GM13977 (cell line): ENCODE data around the gene FAM171A1.
"Not testable (repeated sequence)": the region's sequence is repeated elsewhere in the genome, so short reads cannot be mapped to it uniquely, and the experiment has no call there.

Source experiments
- DNase-seq: peaks from one replicate; pipeline ENCODE4 v3.0.0; 2012; ENCODE audit warnings: low spot score
- in situ Hi-C: fragments of 300-500 bp; cut with MboI; formaldehyde crosslinking; loops from one replicate; pipeline ENCODE4 v1.12.0; 2022; ENCODE audit warnings: low sequenced_read_pairs, low pct_unique_long_range_greater_than_20kb, mixed read lengths, inconsistent platforms; ENCODE audit not compliant: unreplicated experiment
- TF ChIP-seq, protein P1 (sequence below): IDR thresholded peaks from 2 replicates; pipeline ENCODE4 v1.5.1; 2012; ENCODE audit warnings: mild to moderate bottlenecking, control low read depth; ENCODE audit not compliant: insufficient read depth; ENCODE audit errors: extremely low read depth, missing control alignments

The FAM171A1 gene

DNA sequence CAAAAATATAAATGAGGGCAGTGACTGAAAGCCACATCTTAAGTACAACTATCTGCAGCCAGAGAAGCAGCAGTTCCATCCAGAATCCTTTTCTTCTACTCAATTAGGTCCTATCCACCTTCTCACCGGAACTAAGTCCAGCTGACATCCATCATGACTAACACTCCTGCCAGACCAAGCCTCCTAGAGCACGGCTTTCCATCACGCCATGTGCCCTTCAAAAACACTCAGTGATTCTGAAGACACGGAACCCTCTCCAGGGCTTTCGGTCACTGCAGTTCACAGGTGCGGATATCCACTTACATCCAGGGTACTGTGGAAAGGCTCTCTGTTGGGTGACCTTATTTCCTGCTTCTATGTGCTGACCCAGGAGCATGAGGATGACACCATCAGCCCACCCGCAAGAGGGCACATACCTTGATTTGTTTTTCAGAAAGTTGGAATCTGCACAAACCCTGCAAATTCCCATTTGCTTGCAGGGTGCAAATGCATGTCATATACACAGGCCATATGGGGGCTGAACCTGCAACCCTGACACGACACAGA lies 64.3 kb downstream of the FAM171A1 start:
- in situ Hi-C loops, result no loop called here
- no peak for DNase-seq
- TF ChIP-seq, protein P1, sequence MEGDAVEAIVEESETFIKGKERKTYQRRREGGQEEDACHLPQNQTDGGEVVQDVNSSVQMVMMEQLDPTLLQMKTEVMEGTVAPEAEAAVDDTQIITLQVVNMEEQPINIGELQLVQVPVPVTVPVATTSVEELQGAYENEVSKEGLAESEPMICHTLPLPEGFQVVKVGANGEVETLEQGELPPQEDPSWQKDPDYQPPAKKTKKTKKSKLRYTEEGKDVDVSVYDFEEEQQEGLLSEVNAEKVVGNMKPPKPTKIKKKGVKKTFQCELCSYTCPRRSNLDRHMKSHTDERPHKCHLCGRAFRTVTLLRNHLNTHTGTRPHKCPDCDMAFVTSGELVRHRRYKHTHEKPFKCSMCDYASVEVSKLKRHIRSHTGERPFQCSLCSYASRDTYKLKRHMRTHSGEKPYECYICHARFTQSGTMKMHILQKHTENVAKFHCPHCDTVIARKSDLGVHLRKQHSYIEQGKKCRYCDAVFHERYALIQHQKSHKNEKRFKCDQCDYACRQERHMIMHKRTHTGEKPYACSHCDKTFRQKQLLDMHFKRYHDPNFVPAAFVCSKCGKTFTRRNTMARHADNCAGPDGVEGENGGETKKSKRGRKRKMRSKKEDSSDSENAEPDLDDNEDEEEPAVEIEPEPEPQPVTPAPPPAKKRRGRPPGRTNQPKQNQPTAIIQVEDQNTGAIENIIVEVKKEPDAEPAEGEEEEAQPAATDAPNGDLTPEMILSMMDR, result no peak

DNA sequence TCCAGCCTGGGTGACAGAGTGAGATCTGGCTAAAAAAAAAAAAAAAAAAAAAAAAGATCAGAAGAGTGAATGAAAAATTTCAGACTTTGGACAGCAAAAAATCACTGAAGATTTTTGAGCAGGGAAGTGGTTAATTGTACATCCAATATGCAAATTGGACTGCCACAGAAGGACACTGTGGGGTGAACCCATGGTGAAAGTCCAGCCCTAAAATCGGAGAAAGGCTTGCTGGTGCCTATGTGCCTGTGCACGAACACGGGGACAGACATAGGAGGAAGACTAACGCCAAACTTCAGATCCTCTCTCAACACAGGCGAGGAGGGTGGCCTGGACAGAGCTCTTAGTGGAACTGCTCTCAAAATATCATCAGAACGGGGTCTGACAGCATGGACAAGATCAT lies 65.5 kb downstream of the FAM171A1 start:
- in situ Hi-C loops, result no loop called here
- no peak for DNase-seq
- TF ChIP-seq, protein P1, result no peak

DNA sequence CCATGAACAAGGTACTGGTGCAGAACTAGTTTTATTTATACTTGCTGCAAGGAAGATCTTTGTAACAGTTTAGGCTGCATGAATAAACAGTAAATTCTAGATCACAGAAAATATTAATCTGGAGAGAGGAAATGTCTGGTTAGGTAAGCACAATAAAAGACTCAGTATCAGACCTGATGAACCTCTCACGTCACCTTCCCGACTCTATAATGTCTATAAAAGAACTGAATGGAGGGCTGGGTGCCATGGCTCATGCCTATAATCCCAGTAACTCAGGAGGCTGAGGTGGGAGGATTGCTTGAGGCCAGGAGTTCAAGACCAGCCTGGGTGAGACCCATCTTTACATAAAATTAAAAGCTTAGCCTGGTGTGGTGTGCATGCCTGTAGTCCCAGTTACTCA lies 65.9 kb downstream of the FAM171A1 start:
- in situ Hi-C loops, result no loop called here
- TF ChIP-seq, protein P1, result no peak
- no peak for DNase-seq

DNA sequence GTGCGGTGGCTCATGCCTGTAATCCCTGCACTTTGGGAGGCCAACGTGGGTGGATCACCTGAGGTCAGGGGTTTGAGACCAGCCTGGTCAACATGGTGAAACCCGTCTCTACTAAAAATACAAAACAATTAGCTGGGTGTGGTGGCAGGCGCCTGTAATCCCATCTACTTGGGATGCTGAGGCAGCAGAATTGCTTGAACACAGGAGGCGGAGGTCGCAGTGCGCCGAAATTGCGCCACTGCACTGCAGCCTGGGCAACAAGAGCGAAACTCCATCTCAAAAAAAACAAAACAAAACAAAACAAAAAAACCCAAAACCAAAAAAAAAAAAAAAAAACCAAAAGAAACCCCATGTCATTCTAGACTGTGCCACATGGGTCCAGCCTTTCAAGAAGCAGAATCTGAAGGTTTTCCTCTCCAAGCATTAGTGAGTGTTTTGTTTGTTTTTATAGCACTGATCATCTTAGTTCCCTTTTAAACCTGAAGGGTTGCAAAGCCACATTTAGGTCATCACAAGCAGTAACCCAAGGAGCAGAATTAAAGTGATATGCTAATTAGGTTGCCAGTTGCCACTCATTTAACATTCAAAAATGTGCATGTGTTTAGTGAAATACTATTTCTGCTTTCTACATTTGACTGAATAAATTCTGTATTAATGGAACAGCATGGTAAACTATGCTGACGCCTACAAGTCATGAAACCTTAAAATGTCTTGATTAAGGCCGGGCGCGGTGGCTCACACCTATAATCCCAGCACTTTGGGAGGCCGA lies 68.7 kb downstream of the FAM171A1 start:
- in situ Hi-C loops, DNase-seq: not testable (repeated sequence)

DNA sequence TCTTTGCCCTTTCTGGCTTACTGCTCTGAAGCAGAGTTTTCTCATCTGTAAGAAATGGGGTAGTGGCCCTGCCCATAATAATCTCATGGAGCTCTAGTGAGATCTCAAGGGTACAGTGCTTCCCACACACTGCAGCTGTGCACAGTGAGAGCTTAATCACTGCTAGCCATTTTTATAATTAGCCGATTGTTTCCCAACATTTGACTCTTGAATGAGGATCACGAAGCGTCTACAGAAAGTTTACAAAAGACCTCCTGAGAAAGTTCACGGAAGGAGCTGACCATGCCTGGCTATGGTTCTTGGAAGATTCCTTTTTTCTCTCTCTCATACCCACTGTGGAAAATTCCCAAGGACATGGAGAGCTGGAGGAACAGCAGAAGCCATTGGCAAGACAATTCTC lies 70.4 kb downstream of the FAM171A1 start:
- no peak for DNase-seq
- in situ Hi-C loops, result no loop called here
- TF ChIP-seq, protein P1, result no peak

DNA sequence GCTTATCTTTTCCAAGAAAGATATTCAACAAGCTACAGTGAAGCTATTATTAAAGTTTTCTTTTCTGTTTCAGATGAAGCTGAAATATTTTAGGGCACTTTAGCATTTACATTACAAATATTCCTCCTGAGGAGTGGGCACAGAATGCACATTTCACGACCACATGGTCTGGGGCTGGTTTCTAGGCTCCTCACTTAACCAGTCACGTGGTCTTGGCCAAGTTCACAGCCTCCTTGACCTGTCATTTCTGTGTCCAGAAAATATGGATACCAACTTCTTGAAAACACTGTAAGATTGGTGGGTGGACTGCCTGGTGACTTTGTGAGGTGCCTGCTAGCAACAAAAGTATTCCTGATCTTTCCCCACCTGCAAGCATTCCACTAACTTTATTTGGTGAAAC lies 70.9 kb downstream of the FAM171A1 start:
- TF ChIP-seq, protein P1, result no peak
- DNase-seq, result no peak
- in situ Hi-C loops, result no loop called here

DNA sequence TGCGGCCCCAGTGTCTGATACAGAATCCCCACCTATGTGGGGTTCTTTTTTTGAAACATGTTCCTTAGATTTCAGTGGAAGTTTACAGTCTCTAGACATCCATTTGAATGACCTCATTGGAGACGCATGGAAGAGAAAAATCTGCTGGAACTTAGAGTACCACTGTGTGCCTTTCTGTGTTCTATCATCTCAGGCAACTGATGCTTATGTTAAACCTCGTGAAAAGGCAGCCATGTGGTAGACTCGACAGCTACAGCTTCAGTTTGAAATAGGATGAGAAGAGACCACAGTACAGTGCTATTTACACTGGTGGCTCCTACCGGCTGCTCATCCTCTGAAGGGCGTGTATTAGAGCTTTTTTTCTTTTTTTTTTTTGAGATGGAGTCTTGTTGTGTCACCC lies 74.4 kb downstream of the FAM171A1 start:
- DNase-seq, result no peak
- in situ Hi-C loops, result no loop called here
- TF ChIP-seq, protein P1, result no peak
